Measurements from ENCODE around the gene NR4A3.

DNA sequence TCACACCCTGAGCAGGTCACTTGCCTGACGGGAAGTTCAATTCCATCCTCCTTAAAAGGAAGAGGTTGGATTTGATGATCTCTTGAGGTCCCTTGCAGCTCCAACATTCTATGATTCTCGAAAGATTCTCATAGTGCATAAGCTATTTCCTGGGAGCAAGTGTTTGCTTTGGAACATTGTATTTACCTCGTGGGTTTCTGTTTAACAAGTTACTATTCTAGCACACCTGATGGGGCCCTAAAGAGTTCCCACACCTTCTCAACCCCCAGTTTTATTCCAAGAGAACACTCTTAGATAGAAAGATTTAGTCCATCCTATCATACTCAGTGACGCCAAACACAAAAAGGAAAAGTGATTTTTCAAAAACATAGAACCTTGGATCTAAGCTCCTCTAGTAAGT lies 23.4 kb downstream of the NR4A3 start:
- TF ChIP-seq EZH2phosphoT487 (IDR thresholded peaks at IDR 0.05; ENCODE audit: low read depth), result no peak
- TF ChIP-seq, protein P1, sequence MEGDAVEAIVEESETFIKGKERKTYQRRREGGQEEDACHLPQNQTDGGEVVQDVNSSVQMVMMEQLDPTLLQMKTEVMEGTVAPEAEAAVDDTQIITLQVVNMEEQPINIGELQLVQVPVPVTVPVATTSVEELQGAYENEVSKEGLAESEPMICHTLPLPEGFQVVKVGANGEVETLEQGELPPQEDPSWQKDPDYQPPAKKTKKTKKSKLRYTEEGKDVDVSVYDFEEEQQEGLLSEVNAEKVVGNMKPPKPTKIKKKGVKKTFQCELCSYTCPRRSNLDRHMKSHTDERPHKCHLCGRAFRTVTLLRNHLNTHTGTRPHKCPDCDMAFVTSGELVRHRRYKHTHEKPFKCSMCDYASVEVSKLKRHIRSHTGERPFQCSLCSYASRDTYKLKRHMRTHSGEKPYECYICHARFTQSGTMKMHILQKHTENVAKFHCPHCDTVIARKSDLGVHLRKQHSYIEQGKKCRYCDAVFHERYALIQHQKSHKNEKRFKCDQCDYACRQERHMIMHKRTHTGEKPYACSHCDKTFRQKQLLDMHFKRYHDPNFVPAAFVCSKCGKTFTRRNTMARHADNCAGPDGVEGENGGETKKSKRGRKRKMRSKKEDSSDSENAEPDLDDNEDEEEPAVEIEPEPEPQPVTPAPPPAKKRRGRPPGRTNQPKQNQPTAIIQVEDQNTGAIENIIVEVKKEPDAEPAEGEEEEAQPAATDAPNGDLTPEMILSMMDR (IDR thresholded peaks at IDR 0.05; ENCODE audit: low read depth, low read length), result no peak

Data from OCI-LY3 (cell line).